ENCODE results near the gene CCDC192. TPM values are rescaled to one million over a fixed set of nuclear protein-coding genes. Genes with fewer than 3 reads are reported as not detected.

Gene CCDC192
- total RNA-seq, 1 donor from 2014 or later = 2.1 TPM

- no peak for TF ChIP-seq CTCF (IDR thresholded peaks at IDR 0.05; ENCODE audit: unreplicated experiment)
- DNase-seq (ENCODE audit: low spot score in 2 of 2, unreplicated experiment in 2 of 2) = no peak
These were observed 22.6 kb upstream of the CCDC192 start for GRCh38 chr5:127680595-127680994.

GRCh38 chr5:127683008-127683407, 20.2 kb upstream of the CCDC192 start:
- H3K36me3 Mint-ChIP-seq = no peaks in the 10 kb centered on the region
- no peak for TF ChIP-seq CTCF (IDR thresholded peaks at IDR 0.05; ENCODE audit: unreplicated experiment)
- DNase-seq (ENCODE audit: low spot score in 2 of 2, unreplicated experiment in 2 of 2) = no peak
- no peak overlapping the region for H3K27ac Mint-ChIP-seq
- H3K4me3 Mint-ChIP-seq = no peak overlapping the region
- peaks cover 7% of the 10 kb centered on the region for H3K9me3 Mint-ChIP-seq
- no peaks in the 10 kb centered on the region for H3K27me3 Mint-ChIP-seq (ENCODE audit: low read depth)
- H3K4me1 Mint-ChIP-seq = no peaks in the 10 kb centered on the region

More at GRCh38 chr5:127680595-127680994, 22.6 kb upstream of the CCDC192 start:
- Mint-ChIP-seq H3K4me3 (no peak overlapping the region), H3K27ac (no peak overlapping the region), H3K9me3 (peaks cover 11% of the 10 kb centered on the region), H3K27me3 (ENCODE audit: low read depth) (no peaks in the 10 kb centered on the region), H3K4me1 (no peaks in the 10 kb centered on the region), H3K36me3 (no peaks in the 10 kb centered on the region)

DNA sequence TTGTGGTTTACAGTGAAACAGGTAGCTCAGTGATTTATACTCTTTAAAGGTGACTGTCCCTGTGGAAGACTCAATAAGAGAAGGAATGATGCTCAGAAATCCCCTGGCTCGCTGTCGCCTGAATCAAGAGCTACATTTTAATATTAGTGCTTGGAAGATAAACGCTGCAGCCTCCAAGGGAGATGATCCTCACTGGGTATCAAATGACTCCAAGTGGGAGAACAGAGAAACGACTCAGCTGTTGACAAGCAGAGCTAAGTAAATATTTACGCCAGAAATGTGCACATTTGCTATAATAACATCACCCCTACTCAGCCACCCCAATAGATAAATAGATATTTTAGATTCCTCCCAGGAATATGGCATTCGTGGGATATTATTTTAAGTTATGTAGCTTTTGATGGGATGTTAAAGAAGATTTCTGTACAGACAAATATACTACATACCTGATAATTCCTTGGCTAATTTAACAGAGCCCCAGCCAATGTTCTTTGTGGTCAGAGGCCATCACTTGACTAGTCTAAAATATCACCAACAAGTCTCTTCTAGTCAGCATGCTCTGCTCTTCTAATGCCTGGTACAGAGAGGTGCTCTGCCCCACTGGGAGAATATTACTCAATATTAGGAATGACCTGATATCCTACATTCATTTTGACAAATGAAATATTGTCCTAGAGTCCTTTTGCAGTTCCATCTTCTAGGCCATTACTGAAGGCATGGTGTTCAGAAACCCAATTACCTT, 18.3 kb upstream of the CCDC192 start:
- Mint-ChIP-seq H3K9me3 (peaks cover 4% of the 10 kb centered on the region), H3K4me1 (no peaks in the 10 kb centered on the region), H3K27me3 (ENCODE audit: low read depth) (no peaks in the 10 kb centered on the region), H3K27ac (no peak overlapping the region), H3K36me3 (no peaks in the 10 kb centered on the region), H3K4me3 (no peak overlapping the region)
- TF ChIP-seq CTCF (IDR thresholded peaks at IDR 0.05; ENCODE audit: unreplicated experiment) = no peak
- no peak for DNase-seq (ENCODE audit: low spot score in 2 of 2, unreplicated experiment in 2 of 2)

- Mint-ChIP-seq H3K27ac (no peak overlapping the region), H3K36me3 (no peaks in the 10 kb centered on the region), H3K4me1 (no peaks in the 10 kb centered on the region), H3K27me3 (ENCODE audit: low read depth) (no peaks in the 10 kb centered on the region), H3K4me3 (no peak overlapping the region), H3K9me3 (peaks cover 6% of the 10 kb centered on the region)
- no peak for TF ChIP-seq CTCF (IDR thresholded peaks at IDR 0.05; ENCODE audit: unreplicated experiment)
- DNase-seq (ENCODE audit: low spot score in 2 of 2, unreplicated experiment in 2 of 2) = no peak
These were observed 17.5 kb upstream of the CCDC192 start for GRCh38 chr5:127685662-127686061.

DNA sequence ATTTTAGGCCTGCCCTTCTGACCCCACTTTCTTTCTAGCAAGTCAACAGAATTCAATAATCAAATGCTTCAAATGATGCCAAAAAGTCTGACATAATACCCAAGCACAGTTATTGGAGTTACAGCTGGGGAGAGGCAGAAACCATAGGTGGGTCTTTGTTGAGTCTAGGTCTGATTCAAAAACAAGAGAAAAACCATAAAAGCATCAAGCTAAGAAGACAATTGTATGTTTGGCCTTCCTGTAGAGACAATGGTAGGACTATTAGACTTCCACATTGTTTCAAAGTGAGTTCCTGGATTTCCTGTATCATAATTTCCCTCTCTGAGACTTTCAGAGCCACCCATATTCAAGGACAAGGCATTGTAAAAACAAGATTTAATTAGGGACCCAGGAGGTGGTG, 16.8 kb upstream of the CCDC192 start:
- no peak for TF ChIP-seq CTCF (IDR thresholded peaks at IDR 0.05; ENCODE audit: unreplicated experiment)
- H3K9me3 Mint-ChIP-seq = peaks cover 10% of the 10 kb centered on the region
- H3K4me3 Mint-ChIP-seq = no peak overlapping the region
- H3K27me3 Mint-ChIP-seq (ENCODE audit: low read depth) = no peaks in the 10 kb centered on the region
- no peaks in the 10 kb centered on the region for H3K4me1 Mint-ChIP-seq
- H3K36me3 Mint-ChIP-seq = no peaks in the 10 kb centered on the region
- H3K27ac Mint-ChIP-seq = no peak overlapping the region
- no peak for DNase-seq (ENCODE audit: low spot score in 2 of 2, unreplicated experiment in 2 of 2)

Data from mesothelial cell of epicardium (in vitro differentiated cells).